K562 (cell line): ENCODE measurements around the gene MYADML2.

Experiments
- CTCF ChIP-seq, 3 experiments: IDR thresholded peaks in 2 of 3; conservative IDR thresholded peaks in 1 of 3; 2 replicates each; pipeline ENCODE4 v1.5.1; 2011 to 2012; ENCODE audit warnings: low read length in 3 of 3, mild to moderate bottlenecking in 3 of 3, control low read depth in 2 of 3, improper control_type of control experiment in 1 of 3, inconsistent platforms in 1 of 3, low read depth in 1 of 3, mixed read lengths in 1 of 3, moderate library complexity in 1 of 3; ENCODE audit not compliant: insufficient read depth in 2 of 3
- GABPA ChIP-seq: fragments of 200-800 bp; sonication (Bioruptor generic); conservative IDR thresholded peaks from 2 replicates; pipeline ENCODE4 v1.6.1; 2016; ENCODE audit warnings: low read depth, missing genetic modification characterization, missing compliant biosample characterization
- HNRNPUL1 ChIP-seq: fragments of 200-400 bp; formaldehyde crosslinking; IDR thresholded peaks from 2 replicates; pipeline ENCODE4 v1.6.1; 2017; ENCODE audit warnings: low read length
- PYGO2 ChIP-seq: fragments of 450-650 bp; IDR thresholded peaks from 2 replicates; pipeline ENCODE4 v1.6.1; 2016; ENCODE audit warnings: mild to moderate bottlenecking, missing genetic modification characterization, moderate library complexity, missing compliant biosample characterization
- RBBP5 ChIP-seq: fragments of 200-600 bp; sonication (generic); IDR thresholded peaks from 2 replicates; pipeline ENCODE4 v1.6.1; 2012; ENCODE audit warnings: borderline replicate concordance, mild to moderate bottlenecking, low read length, control low read depth, inconsistent platforms; ENCODE audit not compliant: insufficient read depth, poor library complexity, severe bottlenecking
- YBX1 ChIP-seq: fragments of 450-650 bp; IDR thresholded peaks from 2 replicates; pipeline ENCODE4 v1.7.1; 2016; ENCODE audit warnings: mild to moderate bottlenecking
- ZNF24 ChIP-seq: fragments of 450-650 bp; IDR thresholded peaks from 2 replicates; pipeline ENCODE4 v1.6.1; 2016
- ZNF384 ChIP-seq: IDR thresholded peaks from 2 replicates; pipeline ENCODE4 v1.6.1; 2012; ENCODE audit warnings: low read depth, low read length, improper control_type of control experiment

GRCh38 chr17:81917565-81918332 lies 29.3 kb downstream of the MYADML2 start, which contains the start of gene SIRT7:
- TF ChIP-seq HNRNPUL1, result no peak
- TF ChIP-seq YBX1, result no peak
- no peak for TF ChIP-seq ZNF24
- no peak for TF ChIP-seq ZNF384
- no peak for TF ChIP-seq CTCF (IDR thresholded peaks at IDR 0.05 in 2 of 3, conservative IDR thresholded peaks at IDR 0.05 in 1 of 3; ENCODE audit: insufficient read depth in 2 of 3, low read depth in 1 of 3, low read length in 3 of 3)
- no peak for TF ChIP-seq PYGO2 (tag)
- TF ChIP-seq GABPA (tag), result peak; percentile 88
- TF ChIP-seq RBBP5, result peak; percentile 95
